ENCODE measurements around the gene SERPINA3.

The SERPINA3 gene

DNA sequence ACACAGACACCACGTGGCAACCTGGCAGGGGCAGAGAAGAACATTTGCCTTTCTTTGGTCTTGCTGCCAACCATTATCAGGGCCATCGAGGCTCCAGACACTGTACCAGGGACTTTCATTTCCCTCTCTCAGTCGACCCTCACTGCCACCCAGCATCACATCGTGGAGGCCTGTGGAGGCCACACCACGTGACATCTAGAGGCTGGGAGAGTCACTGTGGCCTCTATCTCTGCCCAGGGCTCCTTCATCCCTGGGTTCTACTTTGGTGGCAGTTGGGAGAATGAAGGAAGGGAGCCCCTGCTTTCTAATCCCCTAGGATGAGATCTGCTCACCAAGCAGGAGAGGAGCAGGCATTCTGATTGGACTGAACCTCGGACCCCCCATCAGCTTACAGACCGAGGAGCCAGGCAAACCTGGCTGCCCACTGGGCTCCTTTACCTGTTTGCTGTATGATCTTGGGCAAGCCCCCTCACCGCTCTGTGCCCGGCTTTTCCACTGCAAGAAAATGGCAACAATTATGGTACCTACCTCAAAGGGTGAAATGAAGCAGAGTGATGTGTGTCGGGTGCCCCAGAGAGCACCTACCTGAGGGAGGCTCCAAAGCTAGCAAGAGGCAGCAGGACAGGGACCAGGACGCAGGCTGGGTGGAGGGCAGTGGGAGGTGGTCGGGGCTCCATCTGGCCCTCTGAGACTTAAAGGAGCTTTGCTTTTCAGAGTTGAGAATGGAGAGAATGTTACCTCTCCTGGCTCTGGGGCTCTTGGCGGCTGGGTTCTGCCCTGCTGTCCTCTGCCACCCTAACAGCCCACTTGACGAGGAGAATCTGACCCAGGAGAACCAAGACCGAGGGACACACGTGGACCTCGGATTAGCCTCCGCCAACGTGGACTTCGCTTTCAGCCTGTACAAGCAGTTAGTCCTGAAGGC, 1.8 kb downstream of the SERPINA3 start:
- no peak for DNase-seq (ENCODE audit: low spot score)

DNA sequence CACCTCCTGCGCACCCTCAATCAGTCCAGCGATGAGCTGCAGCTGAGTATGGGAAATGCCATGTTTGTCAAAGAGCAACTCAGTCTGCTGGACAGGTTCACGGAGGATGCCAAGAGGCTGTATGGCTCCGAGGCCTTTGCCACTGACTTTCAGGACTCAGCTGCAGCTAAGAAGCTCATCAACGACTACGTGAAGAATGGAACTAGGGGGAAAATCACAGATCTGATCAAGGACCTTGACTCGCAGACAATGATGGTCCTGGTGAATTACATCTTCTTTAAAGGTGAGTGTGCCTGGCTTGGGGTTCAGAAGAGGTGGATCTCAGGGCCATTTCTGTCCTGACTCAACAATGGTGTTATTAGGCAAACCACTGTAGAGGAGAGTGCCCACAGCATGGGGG, 2.6 kb downstream of the SERPINA3 start:
- DNase-seq (ENCODE audit: low spot score): no peak

DNA sequence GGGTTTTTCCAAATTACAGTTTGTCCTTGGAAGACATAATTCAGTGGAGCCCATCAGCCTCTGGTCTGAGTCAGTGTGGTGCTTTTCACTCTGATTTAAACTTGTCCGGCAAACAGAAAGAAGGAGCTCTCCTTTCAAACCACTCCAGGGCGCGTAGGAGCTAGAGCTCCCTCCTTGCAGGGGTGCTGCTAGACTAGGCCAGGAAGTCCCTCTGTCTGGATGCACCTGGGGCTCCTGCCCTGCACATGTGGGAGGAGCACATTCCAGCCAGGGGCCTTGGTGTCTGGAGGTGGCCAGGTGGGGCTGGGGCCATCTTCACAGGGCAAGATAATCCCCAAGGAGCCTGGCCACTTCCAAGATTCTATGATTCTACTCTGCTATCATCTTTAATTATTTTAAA, 3.1 kb downstream of the SERPINA3 start:
- no peak for DNase-seq (ENCODE audit: low spot score)

DNA sequence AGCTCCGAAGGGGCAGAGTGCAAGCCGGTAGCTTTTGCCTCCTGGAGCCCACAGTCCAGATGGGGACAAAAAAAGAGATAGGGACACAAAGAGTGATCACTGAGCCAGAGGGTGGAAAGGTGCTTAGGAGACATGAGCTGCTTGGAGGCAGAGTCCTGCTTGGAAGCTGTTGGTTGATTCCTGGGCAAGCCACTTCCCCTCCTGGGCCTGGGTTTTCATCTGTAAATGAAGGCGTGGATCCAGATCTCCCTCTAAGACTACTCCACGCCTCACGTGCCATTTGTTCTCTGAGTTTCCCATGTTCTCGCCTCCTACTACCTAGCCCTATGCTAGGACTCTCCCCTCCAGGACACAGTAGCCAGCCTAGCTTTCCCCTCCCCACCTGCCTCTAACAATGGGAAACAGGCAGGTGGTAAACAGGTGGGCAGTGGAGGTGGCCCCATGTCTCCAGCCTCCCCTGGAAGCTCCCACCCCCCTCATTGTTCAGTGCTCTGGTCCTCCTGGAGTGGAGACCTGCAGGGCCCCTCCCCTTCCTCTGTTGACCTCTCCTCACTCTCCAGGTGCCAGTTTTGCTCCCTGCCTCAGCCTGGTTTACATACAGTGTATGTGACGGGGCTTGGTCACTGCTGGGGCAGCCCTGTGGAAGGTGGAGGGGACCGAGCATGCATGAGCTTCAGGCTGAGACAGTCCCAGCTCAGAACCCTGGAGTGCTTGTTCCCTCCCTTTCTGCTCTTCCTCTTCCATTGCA, 3.8 kb downstream of the SERPINA3 start:
- no peak for DNase-seq (ENCODE audit: low spot score)

DNA sequence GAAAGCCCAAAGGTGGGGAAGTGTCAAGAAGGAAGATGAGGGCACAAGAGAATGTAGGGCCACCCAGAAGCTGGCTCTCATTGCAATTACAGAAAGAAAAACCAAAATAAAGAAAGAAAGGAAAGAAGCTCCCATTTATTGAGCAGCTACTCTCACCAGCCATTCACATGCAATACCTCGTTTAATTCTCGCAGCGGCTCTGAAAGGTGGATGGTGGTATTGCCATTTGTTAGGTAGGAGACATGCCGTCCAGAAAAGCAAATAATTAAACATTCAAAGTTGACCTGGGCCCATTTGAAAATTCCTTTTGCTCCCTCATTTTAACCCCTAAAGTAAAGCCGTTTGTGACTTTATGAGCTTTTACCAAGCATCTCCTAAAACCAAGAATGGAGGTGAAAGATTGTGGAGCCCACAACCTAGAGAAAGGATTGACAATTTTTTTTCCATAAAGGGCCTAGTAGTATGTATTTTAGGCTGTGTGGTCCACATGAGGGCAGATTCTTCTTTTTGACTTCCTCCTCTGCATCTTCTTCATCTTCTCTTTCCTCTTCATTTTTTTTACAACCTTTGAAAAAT, 5.3 kb downstream of the SERPINA3 start:
- no peak for DNase-seq (ENCODE audit: low spot score)

DNA sequence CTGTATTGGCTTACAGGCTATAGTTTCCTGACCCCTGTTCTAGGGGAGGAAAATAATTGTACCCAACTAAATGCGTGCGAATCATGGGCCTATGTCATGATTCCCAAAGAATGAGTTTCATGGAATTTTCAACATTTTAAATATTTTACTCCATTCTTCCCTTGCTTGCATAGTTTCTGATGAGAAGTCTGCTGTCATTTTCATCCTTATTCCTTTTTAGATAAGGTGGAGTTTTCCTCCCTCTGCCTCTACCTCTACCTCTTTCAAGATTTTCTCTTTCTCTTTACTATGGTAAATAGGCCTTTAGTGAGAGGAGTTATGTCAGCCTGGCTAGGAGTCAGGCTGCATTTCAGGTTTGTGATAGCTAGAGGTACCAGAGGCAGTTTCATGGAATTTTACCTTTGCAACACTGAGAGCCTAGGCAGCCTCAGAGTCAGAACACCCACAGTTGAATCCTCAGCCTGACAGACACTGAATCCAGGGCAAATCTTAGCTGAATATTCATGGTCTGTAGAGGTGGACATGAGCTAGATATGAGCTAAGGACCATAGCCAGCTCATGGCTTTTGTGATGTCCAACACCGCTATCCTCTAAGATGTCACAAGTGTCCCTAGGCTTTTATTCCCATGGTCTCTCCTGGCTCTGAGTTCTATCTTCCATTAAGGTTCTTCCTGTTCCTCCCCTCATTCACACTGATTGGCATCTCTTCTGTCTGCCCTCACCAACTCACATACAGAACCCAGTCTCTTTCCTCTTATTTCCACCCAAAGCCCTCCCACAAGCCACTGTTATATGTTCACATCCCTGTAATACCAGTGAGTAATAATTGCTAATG, 6.0 kb downstream of the SERPINA3 start:
- no peak for DNase-seq (ENCODE audit: low spot score)

DNA sequence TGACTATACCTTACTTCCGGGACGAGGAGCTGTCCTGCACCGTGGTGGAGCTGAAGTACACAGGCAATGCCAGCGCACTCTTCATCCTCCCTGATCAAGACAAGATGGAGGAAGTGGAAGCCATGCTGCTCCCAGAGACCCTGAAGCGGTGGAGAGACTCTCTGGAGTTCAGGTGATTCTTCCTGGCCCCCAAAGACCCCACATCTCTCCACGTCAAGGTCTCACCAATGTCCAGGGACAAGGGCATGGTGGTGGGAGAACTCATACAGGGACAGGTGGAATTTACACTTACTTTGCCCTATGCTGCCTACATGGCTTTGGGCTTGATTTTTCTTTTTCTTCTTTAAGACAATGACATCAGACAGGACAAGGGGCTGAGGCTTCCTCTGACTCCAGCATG, 7.1 kb downstream of the SERPINA3 start:
- no peak for DNase-seq (ENCODE audit: low spot score)

DNA sequence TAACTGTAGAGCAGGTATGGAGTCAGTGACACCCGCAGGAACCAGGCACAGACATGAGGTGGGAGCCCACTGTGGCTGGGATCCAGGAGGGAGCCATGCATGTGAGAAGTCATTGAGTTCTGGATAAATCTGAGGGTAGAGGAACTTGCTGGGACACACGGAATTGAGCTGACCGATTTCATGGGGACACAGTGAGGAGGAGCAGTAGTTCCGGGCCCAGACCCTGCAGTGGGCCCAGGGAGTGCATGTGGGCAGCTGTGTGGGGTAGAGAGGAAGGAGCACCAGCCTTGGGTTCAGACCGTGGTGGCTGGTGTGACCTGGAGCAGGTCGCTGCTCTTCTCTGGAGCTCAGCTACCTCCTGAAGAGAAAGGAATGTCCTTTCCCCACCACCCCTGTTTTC, 8.4 kb downstream of the SERPINA3 start:
- no peak for DNase-seq (ENCODE audit: low spot score)

DNA sequence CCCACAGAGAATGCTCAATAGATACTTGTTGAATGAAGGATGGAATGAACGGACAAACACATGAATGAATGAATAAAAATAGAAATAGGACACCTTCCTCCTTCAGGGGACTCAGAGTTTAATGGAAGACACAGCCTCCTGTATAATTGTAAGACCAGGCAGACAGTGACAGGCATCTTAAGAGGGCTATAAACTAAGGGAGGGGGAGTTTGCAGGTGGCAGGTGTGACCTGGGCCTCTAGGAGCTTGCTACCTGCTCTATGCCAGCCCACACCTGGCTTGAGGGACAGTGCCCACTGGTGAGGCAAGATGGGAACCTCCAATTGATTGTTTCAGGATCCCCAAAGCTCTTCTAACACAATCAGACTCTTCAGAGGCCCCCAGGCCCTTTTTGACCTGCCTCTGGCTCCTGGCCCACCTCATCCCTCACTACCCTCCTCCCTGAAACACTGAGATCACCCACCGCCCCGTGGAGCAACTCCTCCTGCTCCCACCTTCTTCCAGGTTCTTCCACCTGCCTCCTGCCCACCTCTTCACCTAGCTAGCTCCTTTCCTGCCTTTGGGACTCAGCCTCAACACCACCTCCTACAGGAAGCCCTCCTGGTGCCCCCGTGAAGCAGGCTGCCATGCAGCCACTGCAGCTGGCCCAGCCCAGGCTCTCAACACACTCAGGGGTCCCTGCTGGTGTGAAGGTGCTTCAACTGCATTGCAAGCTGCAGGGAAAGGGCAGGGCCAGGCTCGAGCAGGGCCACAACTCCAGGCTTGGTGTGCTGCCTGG, 9.4 kb downstream of the SERPINA3 start:
- DNase-seq (ENCODE audit: low spot score): no peak

DNA sequence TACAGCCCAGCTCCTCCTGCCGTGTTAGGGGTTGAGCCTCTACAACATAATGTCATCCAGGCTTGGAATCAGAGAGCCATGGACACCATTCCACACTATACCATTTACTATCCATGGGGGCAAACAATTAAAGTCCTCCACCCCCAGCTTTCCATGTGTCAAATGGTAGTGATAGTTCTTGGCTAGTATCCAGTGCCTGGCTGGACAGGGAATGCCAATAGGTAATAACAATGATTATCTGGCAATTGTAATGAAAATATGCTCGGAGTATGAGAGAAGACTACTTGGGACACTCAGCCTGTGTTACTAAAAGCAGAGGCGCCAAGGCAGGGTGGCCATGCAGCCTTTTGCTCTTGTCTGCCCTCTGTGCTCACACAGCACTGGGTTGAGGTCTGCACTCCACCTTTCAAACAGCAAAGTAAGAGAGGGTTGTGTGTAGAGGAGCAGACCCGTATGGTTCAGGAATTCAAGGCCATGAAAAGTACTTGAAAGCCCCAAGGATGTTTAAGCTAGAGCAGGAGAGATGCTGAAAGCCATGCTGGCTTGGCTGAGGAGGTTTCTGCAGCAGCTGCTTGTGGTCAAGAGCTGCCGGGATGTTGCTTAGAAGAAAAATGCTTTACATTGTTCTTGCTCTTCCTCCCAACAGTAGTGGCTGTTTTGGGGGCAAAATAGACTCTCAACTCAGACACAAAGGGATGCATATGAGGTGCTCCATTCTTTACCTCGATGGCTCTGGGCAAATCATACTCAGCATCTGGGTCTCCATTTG, 10.6 kb downstream of the SERPINA3 start:
- no peak for DNase-seq (ENCODE audit: low spot score)

DNA sequence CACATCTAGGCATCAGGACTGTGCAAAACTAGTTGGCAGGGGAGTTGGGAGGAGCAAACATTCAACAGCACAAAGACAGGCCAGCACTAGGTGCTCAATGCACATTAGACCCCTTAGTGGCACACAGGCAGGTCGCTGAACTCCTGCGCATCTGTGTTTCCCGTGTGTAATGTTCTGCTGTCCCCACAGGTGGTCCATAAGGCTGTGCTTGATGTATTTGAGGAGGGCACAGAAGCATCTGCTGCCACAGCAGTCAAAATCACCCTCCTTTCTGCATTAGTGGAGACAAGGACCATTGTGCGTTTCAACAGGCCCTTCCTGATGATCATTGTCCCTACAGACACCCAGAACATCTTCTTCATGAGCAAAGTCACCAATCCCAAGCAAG, 11.2 kb downstream of the SERPINA3 start:
- no peak for DNase-seq (ENCODE audit: low spot score)

DNA sequence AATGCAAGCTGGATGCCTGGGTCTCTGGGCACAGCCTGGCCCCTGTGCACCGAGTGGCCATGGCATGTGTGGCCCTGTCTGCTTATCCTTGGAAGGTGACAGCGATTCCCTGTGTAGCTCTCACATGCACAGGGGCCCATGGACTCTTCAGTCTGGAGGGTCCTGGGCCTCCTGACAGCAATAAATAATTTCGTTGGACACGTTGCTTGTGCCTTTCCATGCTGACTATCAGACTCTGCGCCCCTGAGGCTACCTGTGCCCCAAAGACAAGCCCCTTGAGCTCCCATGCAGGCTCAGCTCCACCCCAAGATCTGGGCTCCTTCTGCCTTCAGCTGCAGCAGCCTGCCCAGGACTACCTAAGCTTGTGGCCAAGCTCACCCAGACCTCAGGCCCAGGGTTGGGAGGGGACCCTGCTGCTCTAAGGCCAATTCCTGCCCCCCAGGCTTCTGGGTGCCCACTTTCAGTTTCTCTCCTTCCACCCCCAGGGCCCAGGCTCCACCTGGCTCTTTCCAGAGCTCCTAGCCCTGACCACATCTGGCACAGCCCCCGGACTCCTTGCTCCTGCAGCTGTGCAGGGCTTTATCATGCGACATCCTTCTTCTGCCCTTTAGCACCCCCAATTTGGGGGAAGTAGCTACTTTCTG, 11.8 kb downstream of the SERPINA3 start:
- no peak for DNase-seq (ENCODE audit: low spot score)

DNA sequence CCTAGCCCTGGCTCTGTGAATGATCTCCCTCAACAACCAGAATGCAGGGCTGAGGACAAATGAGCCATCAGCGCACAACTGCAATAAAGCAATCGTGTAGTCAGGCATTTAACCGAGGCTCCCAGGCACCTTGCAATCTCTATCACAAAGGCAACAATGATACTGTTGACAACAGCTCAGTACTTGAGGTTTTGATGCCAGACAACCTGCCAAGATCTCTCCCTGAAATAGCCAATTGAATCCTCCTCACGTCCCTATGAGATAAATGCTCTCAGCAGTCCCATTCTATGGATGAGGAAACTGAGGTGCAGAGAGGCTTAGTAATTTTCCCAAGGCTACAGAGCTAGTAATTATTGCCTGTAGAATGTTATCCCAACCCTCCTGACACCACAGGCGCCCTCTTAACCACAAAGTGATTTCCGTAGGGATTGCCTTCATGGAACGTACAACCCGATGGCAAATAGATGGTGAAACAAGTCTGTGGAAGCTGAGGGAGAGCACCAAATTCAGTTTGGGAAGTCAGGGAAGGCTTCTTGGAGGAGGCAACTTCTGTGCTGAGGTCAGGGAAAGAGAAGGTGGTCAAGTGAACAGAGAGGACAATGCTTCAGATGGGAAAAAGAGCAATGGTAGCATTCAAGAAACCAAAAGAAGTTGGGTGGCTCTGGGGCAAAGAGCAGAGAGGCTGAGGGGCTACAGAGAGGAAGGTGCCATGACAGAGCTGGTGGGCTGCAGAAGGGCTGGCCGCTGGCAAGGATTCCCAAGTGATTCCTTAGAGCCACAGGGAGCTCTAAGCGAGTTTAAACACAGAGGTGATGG, 12.6 kb downstream of the SERPINA3 start:
- no peak for DNase-seq (ENCODE audit: low spot score)

DNA sequence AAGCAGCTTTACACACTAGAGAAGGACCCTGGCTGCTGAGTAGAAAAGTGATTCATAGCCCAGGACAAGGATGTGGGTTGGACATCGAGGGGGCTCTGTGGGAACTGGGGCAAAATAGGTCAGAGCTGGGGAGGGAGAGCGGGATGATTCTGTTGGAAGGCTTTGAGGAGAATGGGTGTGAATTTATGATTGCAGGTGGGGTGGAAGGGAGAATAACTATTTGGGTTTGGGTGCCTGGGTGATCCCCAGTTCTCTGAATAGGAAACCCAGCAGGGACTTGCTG, 13.1 kb downstream of the SERPINA3 start:
- no peak for DNase-seq (ENCODE audit: low spot score)

DNA sequence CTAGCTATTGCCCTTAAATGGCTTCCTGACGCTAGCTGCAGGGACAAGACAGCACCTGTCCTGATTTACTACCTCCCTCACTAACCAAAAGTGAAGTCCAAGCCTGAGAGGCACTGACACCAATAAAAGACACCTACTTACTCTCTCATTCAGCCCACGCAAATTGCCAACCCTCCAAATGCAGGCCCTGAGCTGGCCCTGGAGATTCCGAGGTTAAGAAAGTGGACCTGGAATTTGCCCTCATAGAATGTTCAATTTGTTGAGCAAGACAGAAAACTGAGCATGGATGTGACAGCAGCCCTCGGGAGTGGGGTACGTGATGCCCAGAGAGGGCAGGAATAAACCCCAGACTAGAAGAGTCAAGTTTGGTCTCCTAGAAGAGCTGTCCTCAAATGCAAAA, 16.4 kb downstream of the SERPINA3 start:
- DNase-seq (ENCODE audit: low spot score): no peak

DNA sequence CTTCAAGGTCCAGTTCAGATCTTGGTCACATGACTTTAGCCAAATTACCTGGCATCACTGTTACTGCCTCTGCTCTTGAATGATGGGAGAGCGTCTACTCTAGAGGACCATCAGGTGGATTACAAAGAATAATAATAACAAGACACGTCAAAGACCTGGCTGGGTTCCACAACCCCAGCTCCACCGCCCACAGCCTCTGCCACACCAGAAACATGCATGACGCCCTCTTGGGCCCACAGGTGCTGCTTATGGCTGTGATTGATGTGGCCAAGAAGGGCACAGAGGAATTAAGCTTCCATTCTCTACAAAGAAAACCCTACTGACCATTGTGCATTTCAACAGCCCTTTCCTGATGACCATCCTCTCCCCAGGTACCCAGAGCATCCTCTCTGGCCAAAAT, 18.2 kb downstream of the SERPINA3 start:
- no peak for DNase-seq (ENCODE audit: low spot score)

DNA sequence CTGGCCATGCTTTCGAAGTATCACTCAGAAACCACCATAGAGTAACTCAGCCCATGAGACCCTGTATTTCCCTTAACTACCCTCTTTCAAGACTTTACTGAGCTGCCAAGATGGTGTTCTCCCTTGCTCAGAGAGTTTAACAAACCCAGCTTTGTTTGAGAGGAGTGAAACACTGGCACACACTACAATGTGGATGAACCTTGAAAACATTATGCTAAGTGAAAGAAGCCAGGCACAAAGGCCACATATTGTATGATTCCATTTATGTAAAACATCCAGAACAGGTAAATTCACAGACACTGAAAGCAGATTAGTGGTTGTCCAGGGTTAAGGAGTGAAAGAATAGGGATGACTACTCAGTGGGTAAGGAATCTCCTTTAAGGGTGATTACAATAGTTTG, 18.9 kb downstream of the SERPINA3 start:
- no peak for DNase-seq (ENCODE audit: low spot score)

DNA sequence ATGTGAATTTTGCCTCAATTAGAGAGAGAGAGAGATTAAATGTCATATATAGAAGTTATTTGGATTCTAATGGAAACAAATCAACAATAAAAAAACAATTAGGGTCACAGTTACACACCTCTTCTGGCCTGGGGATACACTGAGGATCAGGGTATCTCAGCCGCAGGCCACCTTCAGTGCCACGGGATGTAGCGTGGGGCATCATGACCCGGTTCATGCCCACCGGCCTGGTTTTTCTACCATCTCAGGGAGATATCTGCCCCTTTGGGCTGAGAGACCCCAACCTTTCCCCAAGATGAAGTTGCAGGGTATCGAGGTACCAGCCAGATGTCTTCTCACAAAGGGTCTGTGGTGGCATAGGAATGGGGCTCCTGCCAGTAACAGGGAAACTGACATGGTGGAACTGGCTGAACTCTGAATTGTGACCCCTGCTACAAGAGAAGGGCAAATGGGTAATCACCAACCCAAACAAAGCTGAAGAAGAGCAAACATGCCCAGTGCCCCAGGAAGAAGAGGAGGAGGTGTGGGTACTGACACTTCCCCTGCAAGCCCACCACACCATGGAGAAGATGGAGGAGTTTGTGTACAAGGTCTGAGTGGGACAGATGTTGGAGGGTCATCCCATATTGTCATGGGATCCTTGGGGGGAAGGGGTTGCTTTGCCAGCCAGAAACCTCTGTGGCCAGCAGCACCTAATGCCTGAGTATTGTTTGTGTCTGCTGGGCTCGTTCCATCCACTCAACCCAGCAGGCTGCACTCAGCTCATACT, 19.5 kb downstream of the SERPINA3 start:
- no peak for DNase-seq (ENCODE audit: low spot score)

DNA sequence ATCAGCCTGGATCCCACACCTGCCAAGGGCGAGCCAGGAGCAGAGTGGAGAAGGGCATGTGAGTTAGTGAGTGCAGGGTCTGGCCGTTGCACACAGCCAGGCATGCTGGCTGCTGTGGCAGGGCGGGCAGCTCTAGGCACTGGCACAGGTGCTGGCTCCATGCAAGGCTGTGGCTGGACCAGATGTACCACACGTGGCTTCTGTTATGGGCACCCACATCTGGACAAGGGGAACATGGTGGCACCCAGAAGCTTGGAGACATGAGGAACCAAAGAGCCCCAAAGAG, 20.1 kb downstream of the SERPINA3 start:
- no peak for DNase-seq (ENCODE audit: low spot score)

All from CD4-positive, alpha-beta T cell treated with Interleukin-2 at 100 ng/mL for 4 hours (primary cell).